Thyroid gland (tissue), 4 donors: Measurements from ENCODE around the gene OR3A3.

Experiments
- POLR2A ChIP-seq, 2 donors: fragments of 450-650 bp; IDR thresholded peaks; one replicate each; pipeline ENCODE4 v1.6.1; 2017; ENCODE audit warnings: antibody characterized with exemption in 2 of 2, mild to moderate bottlenecking in 2 of 2, moderate library complexity in 1 of 2
- TF ChIP-seq, protein P1 (sequence below), 6 experiments: fragments of 200-600 bp in 3 of 6; fragments of 450-650 bp in 3 of 6; sonication (generic) in 3 of 6; IDR thresholded peaks; one replicate each; pipeline ENCODE4 v1.5.1; 2016 to 2019; ENCODE audit warnings: antibody characterized with exemption in 6 of 6, mild to moderate bottlenecking in 2 of 6, inconsistent platforms in 1 of 6, moderate library complexity in 1 of 6

DNA sequence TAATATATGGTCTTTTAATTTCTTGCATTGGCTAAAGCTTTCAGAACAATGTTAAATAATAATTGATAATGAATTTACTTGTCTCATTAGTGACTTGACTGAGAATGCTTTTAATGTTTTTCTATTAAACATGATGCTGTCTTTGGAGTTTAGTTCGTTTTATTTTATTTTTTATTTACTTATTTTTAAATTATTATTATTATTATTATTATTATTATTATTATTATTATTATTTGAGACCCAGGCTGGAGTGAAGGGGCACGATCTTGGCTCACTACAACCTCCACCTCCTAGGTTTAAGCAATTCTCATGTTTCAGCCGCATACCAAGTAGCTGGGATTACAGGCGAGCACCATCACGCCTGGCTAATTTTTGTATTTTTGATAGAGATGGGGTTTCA is 4.4 kb downstream of the OR3A3 start:
- TF ChIP-seq, protein P1, sequence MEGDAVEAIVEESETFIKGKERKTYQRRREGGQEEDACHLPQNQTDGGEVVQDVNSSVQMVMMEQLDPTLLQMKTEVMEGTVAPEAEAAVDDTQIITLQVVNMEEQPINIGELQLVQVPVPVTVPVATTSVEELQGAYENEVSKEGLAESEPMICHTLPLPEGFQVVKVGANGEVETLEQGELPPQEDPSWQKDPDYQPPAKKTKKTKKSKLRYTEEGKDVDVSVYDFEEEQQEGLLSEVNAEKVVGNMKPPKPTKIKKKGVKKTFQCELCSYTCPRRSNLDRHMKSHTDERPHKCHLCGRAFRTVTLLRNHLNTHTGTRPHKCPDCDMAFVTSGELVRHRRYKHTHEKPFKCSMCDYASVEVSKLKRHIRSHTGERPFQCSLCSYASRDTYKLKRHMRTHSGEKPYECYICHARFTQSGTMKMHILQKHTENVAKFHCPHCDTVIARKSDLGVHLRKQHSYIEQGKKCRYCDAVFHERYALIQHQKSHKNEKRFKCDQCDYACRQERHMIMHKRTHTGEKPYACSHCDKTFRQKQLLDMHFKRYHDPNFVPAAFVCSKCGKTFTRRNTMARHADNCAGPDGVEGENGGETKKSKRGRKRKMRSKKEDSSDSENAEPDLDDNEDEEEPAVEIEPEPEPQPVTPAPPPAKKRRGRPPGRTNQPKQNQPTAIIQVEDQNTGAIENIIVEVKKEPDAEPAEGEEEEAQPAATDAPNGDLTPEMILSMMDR (IDR thresholded peaks at IDR 0.05): no peak
- TF ChIP-seq POLR2A (IDR thresholded peaks at IDR 0.05): no peak
